Mesenchymal stem cell (in vitro differentiated cells and primary cell): ENCODE measurements around the gene TBC1D14.

Experiments
- DNase-seq: peaks from one replicate; pipeline ENCODE4 v3.0.0-alpha.2; 2013
- H2AFZ ChIP-seq: one replicate; pipeline ENCODE4 v1.6.1; 2013; ENCODE audit warnings: low read depth, mild to moderate bottlenecking, control low read depth, inconsistent platforms, low read length, moderate library complexity
- H2AK5ac ChIP-seq: 2 replicates; pipeline ENCODE4 v1.6.1; 2013; ENCODE audit warnings: low read length, moderate library complexity, mild to moderate bottlenecking, inconsistent platforms; ENCODE audit not compliant: severe bottlenecking
- H2BK120ac ChIP-seq: one replicate; pipeline ENCODE4 v1.6.1; 2013; ENCODE audit warnings: low read depth, mild to moderate bottlenecking, inconsistent platforms, low read length, moderate library complexity
- H2BK12ac ChIP-seq, 2 experiments: one replicate each; pipeline ENCODE4 v1.6.1; 2013; ENCODE audit warnings: inconsistent platforms in 2 of 2, low read length in 2 of 2, mild to moderate bottlenecking in 2 of 2, moderate library complexity in 2 of 2, control low read depth in 1 of 2
- H2BK15ac ChIP-seq: one replicate; pipeline ENCODE4 v1.6.1; 2013; ENCODE audit warnings: mild to moderate bottlenecking, low read depth, inconsistent platforms; ENCODE audit not compliant: poor library complexity, severe bottlenecking
- H2BK5ac ChIP-seq: 2 replicates; pipeline ENCODE4 v1.6.1; 2013; ENCODE audit warnings: low read depth, mild to moderate bottlenecking, low read length, control low read depth, inconsistent platforms; ENCODE audit not compliant: poor library complexity, severe bottlenecking
- H3K14ac ChIP-seq, 2 experiments: one replicate each; pipeline ENCODE4 v1.6.1; 2013; ENCODE audit warnings: inconsistent platforms in 2 of 2, low read length in 2 of 2, control low read depth in 1 of 2, mild to moderate bottlenecking in 1 of 2, moderate library complexity in 1 of 2
- H3K18ac ChIP-seq, 2 experiments: one replicate each; pipeline ENCODE4 v1.6.1; 2013; ENCODE audit warnings: inconsistent platforms in 2 of 2, low read length in 2 of 2, control low read depth in 1 of 2, low read depth in 1 of 2, mild to moderate bottlenecking in 1 of 2
- H3K23ac ChIP-seq, 2 experiments: one replicate each; pipeline ENCODE4 v1.6.1; 2013; ENCODE audit warnings: inconsistent platforms in 2 of 2, low read length in 2 of 2, mild to moderate bottlenecking in 2 of 2, moderate library complexity in 2 of 2, control low read depth in 1 of 2
- H3K27ac ChIP-seq: 2 replicates; pipeline ENCODE4 v1.5.1; 2013; ENCODE audit warnings: mild to moderate bottlenecking, moderate library complexity, low read length, control low read depth, inconsistent platforms; ENCODE audit not compliant: poor library complexity, severe bottlenecking
- H3K27me3 ChIP-seq, 2 experiments: 2 replicates each; pipeline versions ENCODE4 v1.6.1 to v1.7.0; 2013; ENCODE audit warnings: low read length in 2 of 2, mild to moderate bottlenecking in 2 of 2, moderate library complexity in 2 of 2, control low read depth in 1 of 2, inconsistent platforms in 1 of 2; ENCODE audit not compliant: control insufficient read depth in 1 of 2, insufficient read depth in 1 of 2
- H3K36me3 ChIP-seq, 2 experiments: 2 replicates each; pipeline versions ENCODE4 v1.6.1 to v1.7.0; 2013; ENCODE audit warnings: low read length in 2 of 2, control low read depth in 1 of 2, inconsistent platforms in 1 of 2, low read depth in 1 of 2, mild to moderate bottlenecking in 1 of 2; ENCODE audit not compliant: insufficient read depth in 2 of 2, control insufficient read depth in 1 of 2
- H3K4ac ChIP-seq, 2 experiments: one replicate each; pipeline ENCODE4 v1.6.1; 2013; ENCODE audit warnings: inconsistent platforms in 2 of 2, low read length in 2 of 2, mild to moderate bottlenecking in 2 of 2, moderate library complexity in 2 of 2, control low read depth in 1 of 2, low read depth in 1 of 2
- H3K4me1 ChIP-seq: 2 replicates; pipeline ENCODE4 v1.6.1; 2013; ENCODE audit warnings: low read depth, low read length, control low read depth; ENCODE audit not compliant: control insufficient read depth, insufficient read depth
- H3K4me2 ChIP-seq: 2 replicates; pipeline ENCODE4 v1.6.1; 2013; ENCODE audit warnings: low read length, mild to moderate bottlenecking, inconsistent platforms; ENCODE audit not compliant: poor library complexity, severe bottlenecking
- H3K4me3 ChIP-seq, 2 experiments: 2 replicates each; pipeline versions ENCODE4 v1.5.1 to v1.7.0; 2013; ENCODE audit warnings: low read length in 2 of 2, mild to moderate bottlenecking in 2 of 2, control low read depth in 1 of 2, low read depth in 1 of 2; ENCODE audit not compliant: insufficient read depth in 1 of 2
- H3K79me1 ChIP-seq: replicated peaks from 2 replicates; pipeline ENCODE4 v1.6.1; 2013; ENCODE audit warnings: mild to moderate bottlenecking, control low read depth, low read length, inconsistent platforms; ENCODE audit not compliant: poor library complexity, severe bottlenecking
- H3K9ac ChIP-seq: 2 replicates; pipeline ENCODE4 v1.7.0; 2013; ENCODE audit warnings: mild to moderate bottlenecking, low read length, moderate library complexity
- H3K9me3 ChIP-seq: 2 replicates; pipeline ENCODE4 v1.7.0; 2013; ENCODE audit warnings: mild to moderate bottlenecking, low read length; ENCODE audit not compliant: control insufficient read depth
- H4K8ac ChIP-seq: one replicate; pipeline ENCODE4 v1.6.1; 2013; ENCODE audit warnings: inconsistent platforms, mild to moderate bottlenecking, low read length, moderate library complexity
- H4K91ac ChIP-seq: one replicate; pipeline ENCODE4 v1.6.1; 2013; ENCODE audit warnings: mild to moderate bottlenecking, low read length, inconsistent platforms
- WGBS: methylation state at CpG from one replicate; pipeline ENCODE4 v1.1.7; 2013; ENCODE audit warnings: mixed read lengths; 5-methylcytosine and 5-hydroxymethylcytosine counted together

Gene TBC1D14

GRCh38 chr4:7044137-7044930 lies 134.7 kb downstream of the TBC1D14 start:
- no peak overlapping the region for H2BK5ac ChIP-seq
- H3K4me2 ChIP-seq, result peak overlapping the region; percentile 80
- peaks cover 26% of the 10 kb centered on the region for H3K79me1 ChIP-seq
- WGBS, result 47% methylated on average over 29 of the region's 29 CpGs
- no peak overlapping the region for H4K91ac ChIP-seq
- H3K27me3 ChIP-seq, result no peaks in the 10 kb centered on the region
- H4K8ac ChIP-seq, result peak overlapping the region; percentile 22
- peaks cover 0 to 18% of the 10 kb centered on the region in 2 experiments for H3K36me3 ChIP-seq
- peaks cover 39% of the 10 kb centered on the region for H3K4me1 ChIP-seq
- H2AK5ac ChIP-seq, result no peak overlapping the region
- H2BK12ac ChIP-seq, result peak overlapping the region in 1 of 2 experiments; percentile 10
- H3K23ac ChIP-seq, result peak overlapping the region in 1 of 2 experiments; percentile 91
- H3K14ac ChIP-seq, result peak overlapping the region in 1 of 2 experiments; percentile 99
- H2AFZ ChIP-seq, result no peak overlapping the region
- peak overlapping the region in 1 of 2 experiments; percentile 98 for H3K18ac ChIP-seq
- peak overlapping the region; percentile 94 for H3K9ac ChIP-seq
- H3K4me3 ChIP-seq, result peak overlapping the region; percentile 94 to 95
- no peak overlapping the region for H2BK120ac ChIP-seq
- H2BK15ac ChIP-seq, result no peak overlapping the region
- H3K4ac ChIP-seq, result peak overlapping the region in 1 of 2 experiments; percentile 94
- no peaks in the 10 kb centered on the region for H3K9me3 ChIP-seq
- peak; percentile 19 for DNase-seq
- H3K27ac ChIP-seq, result no peak overlapping the region

- no peak overlapping the region for H2BK15ac ChIP-seq
- H3K4me2 ChIP-seq, result no peak overlapping the region
- H3K27ac ChIP-seq, result no peak overlapping the region
- no peak overlapping the region for H2BK5ac ChIP-seq
- H3K9me3 ChIP-seq, result no peaks in the 10 kb centered on the region
- no peak overlapping the region for H2BK12ac ChIP-seq
- no peak overlapping the region for H2BK120ac ChIP-seq
- H2AFZ ChIP-seq, result no peak overlapping the region
- WGBS, result 96% methylated on average over 8 of the region's 8 CpGs
- H3K27me3 ChIP-seq, result no peaks in the 10 kb centered on the region
- H3K18ac ChIP-seq, result no peak overlapping the region
- H4K8ac ChIP-seq, result no peak overlapping the region
- peak overlapping the region in 1 of 2 experiments; percentile 94 for H3K4me3 ChIP-seq
- no peak overlapping the region for H3K9ac ChIP-seq
- H2AK5ac ChIP-seq, result no peak overlapping the region
- H3K23ac ChIP-seq, result peak overlapping the region in 1 of 2 experiments; percentile 34
- H3K79me1 ChIP-seq, result peaks cover 32% of the 10 kb centered on the region
- peaks cover 0 to 30% of the 10 kb centered on the region in 2 experiments for H3K36me3 ChIP-seq
- DNase-seq, result no peak
- peaks cover 47% of the 10 kb centered on the region for H3K4me1 ChIP-seq
- H3K14ac ChIP-seq, result no peak overlapping the region
- no peak overlapping the region for H3K4ac ChIP-seq
- no peak overlapping the region for H4K91ac ChIP-seq
These were observed 135.9 kb downstream of the TBC1D14 start for GRCh38 chr4:7045553-7045952.

- Histone ChIP-seq H3K4me3 (no peak overlapping the region), H3K4ac (no peak overlapping the region), H2AK5ac (no peak overlapping the region), H3K27ac (no peak overlapping the region), H2BK5ac (no peak overlapping the region), H4K91ac (no peak overlapping the region), H3K4me1 (peaks cover 47% of the 10 kb centered on the region), H2BK120ac (no peak overlapping the region), H3K79me1 (peaks cover 34% of the 10 kb centered on the region), H3K36me3 (peaks cover 0 to 37% of the 10 kb centered on the region in 2 experiments), H3K9me3 (no peaks in the 10 kb centered on the region), H3K9ac (no peak overlapping the region), H2BK15ac (no peak overlapping the region), H2AFZ (no peak overlapping the region), H3K4me2 (no peak overlapping the region), H3K14ac (peak overlapping the region in 1 of 2 experiments; percentile 56), H3K18ac (no peak overlapping the region), H4K8ac (no peak overlapping the region), H2BK12ac (no peak overlapping the region), H3K27me3 (no peaks in the 10 kb centered on the region), H3K23ac (peak overlapping the region in 1 of 2 experiments; percentile 34)
- 95% methylated on average over 23 of the region's 23 CpGs for WGBS
- no peak for DNase-seq
These were observed 136.6 kb downstream of the TBC1D14 start for GRCh38 chr4:7045961-7046921.

DNA sequence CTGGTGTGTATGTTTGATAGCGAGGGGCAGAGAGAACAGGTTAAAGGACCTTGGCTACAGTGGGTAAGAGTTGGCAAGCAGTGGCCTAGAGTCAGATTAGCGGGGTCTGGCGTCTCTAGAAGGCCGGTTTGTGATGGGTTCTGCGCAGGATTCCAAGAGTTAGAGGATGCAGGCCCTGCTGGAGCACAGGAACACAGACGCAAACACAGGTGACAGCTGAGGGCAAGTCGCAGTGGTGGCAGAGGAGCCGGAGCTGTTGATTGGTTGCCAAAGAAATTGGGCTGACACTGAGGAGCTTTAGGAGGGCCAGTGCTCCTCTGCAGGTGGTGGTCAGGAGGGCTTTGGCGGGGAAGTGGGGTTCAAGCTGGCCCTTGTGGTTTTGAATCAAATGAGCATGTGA lies 137.3 kb downstream of the TBC1D14 start:
- peaks cover 44% of the 10 kb centered on the region for H3K4me1 ChIP-seq

More for the DNA sequence above, 137.3 kb downstream of the TBC1D14 start:
- H3K9me3 ChIP-seq, result no peaks in the 10 kb centered on the region
- H3K4ac ChIP-seq, result no peak overlapping the region
- 85% methylated on average over 9 of the region's 9 CpGs for WGBS
- H3K36me3 ChIP-seq, result peaks cover 0 to 41% of the 10 kb centered on the region in 2 experiments
- no peak overlapping the region for H3K4me2 ChIP-seq
- H3K23ac ChIP-seq, result no peak overlapping the region
- H3K27ac ChIP-seq, result no peak overlapping the region
- no peaks in the 10 kb centered on the region for H3K27me3 ChIP-seq
- H3K4me3 ChIP-seq, result no peak overlapping the region
- no peak overlapping the region for H2BK15ac ChIP-seq
- H3K9ac ChIP-seq, result no peak overlapping the region
- H3K79me1 ChIP-seq, result peaks cover 31% of the 10 kb centered on the region
- H4K91ac ChIP-seq, result no peak overlapping the region
- DNase-seq, result no peak
- no peak overlapping the region for H4K8ac ChIP-seq
- H2AK5ac ChIP-seq, result no peak overlapping the region
- H2BK120ac ChIP-seq, result no peak overlapping the region
- no peak overlapping the region for H3K14ac ChIP-seq
- H3K18ac ChIP-seq, result no peak overlapping the region
- no peak overlapping the region for H2AFZ ChIP-seq
- H2BK5ac ChIP-seq, result no peak overlapping the region
- no peak overlapping the region for H2BK12ac ChIP-seq
